Measurements from ENCODE around the gene TOPAZ1. TPM values are rescaled to one million over a fixed set of nuclear protein-coding genes. Genes with fewer than 3 reads are reported as not detected.

The TOPAZ1 gene
- total and polyA plus RNA-seq, 2 of the 13 experiments (the other 11 are each of a cell fraction or from before 2014, with no cell fraction given), result not detected

- TF ChIP-seq SP4 (CRISPR knock-in tag; IDR thresholded peaks at IDR 0.05), result no peak
- TF ChIP-seq HMG20B (CRISPR knock-in tag; conservative IDR thresholded peaks at IDR 0.05), result no peak
- TF ChIP-seq ZNF720 (CRISPR knock-in tag; IDR thresholded peaks at IDR 0.05), result no peak
- TF ChIP-seq JARID2 (CRISPR knock-in tag; IDR thresholded peaks at IDR 0.05; ENCODE audit: insufficient replicate concordance), result no peak
- TF ChIP-seq SMC3 (IDR thresholded peaks at IDR 0.05; ENCODE audit: low read length), result no peak
- no peak for TF ChIP-seq TOE1 (CRISPR knock-in tag; IDR thresholded peaks at IDR 0.05)
These were observed 6.5 kb downstream of the TOPAZ1 start (continued) for GRCh38 chr3:44248152-44248551.

DNA sequence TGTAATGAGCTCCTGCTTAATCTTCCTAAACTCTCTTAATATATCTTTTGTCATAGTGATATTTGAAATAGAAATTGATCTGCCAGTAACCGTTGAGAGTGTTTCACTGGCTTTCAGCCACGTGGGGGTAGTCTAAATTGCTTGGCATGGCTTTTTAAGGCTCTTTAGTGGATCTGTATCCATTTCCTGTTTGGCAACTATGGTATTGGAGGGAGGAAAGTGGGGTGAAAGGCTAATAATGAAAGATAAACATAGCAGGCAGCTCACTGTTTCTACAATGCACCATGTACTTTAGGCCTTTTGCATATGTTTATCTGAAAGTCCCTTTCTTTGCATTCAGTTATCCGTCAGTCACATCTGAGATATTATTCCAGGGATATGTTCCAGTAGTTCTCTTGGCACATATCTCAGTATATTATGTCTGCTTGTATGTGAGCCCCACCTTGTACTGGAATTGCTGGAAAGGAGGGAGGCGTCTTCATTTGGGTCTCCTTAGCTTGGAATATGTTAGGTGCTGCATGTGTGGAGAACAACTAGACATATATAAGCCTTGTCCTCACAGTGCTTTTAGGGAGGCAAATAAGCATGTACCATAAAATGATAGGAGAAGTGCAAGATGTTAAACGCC is 10.8 kb downstream of the TOPAZ1 start:
- intact Hi-C loops (cut with micrococcal nuclease; ENCODE audit: unreplicated experiment) (no loop called here), in situ Hi-C loops (cut with HindIII; ENCODE audit: extremely low pct_ligation_motif_present, low pct_unique_long_range_greater_than_20kb) (no loop called here)
- CTCF ChIA-PET (ENCODE audit: low intra/inter-chr PET ratio, low total read pairs), result no interaction called here
- H3K79me2 ChIP-seq (ENCODE audit: insufficient read depth, low read length), result no peaks in the 10 kb centered on the region
- DNase-seq (ENCODE audit: low spot score), result no peak
- BruUV-seq (replicated peaks), result no TSS peak
- H3K36me3 ChIP-seq (replicated peaks in 1 of 2; ENCODE audit: control insufficient read depth in 1 of 2, insufficient read depth in 2 of 2, low read length in 2 of 2), result no peaks in the 10 kb centered on the region
- no peaks in the 10 kb centered on the region for H3K27me3 ChIP-seq (ENCODE audit: control insufficient read depth in 1 of 2, insufficient read depth in 2 of 2, low read length in 2 of 2)
- FAIRE-seq, result no peak
- 20% methylated on average over 5 of the region's 5 CpGs for WGBS (ENCODE audit: low lambda C conversion rate)
- no peaks in the 10 kb centered on the region for H3K4me1 ChIP-seq (ENCODE audit: insufficient read depth, low read length)
- no peak overlapping the region for H3K27ac ChIP-seq (ENCODE audit: extremely low read length, insufficient read depth, low read length)
- H3K4me3 ChIP-seq (replicated peaks in 1 of 3; ENCODE audit: insufficient read depth in 1 of 3, low read depth in 2 of 3, low read length in 3 of 3), result no peak overlapping the region
- no peaks in the 10 kb centered on the region for H4K20me1 ChIP-seq (ENCODE audit: insufficient read depth, low read length)
- H3K9me3 ChIP-seq (ENCODE audit: low read length), result peaks cover 24% of the 10 kb centered on the region
- H2AFZ ChIP-seq (ENCODE audit: low read length), result no peak overlapping the region
- POLR2A ChIA-PET, result no interaction called here
- H3K9ac ChIP-seq (ENCODE audit: insufficient read depth, low read depth, low read length), result no peak overlapping the region
- no peak for ATAC-seq
- H3K4me2 ChIP-seq (ENCODE audit: low read depth, low read length), result no peak overlapping the region
- TF ChIP-seq GABPA (IDR thresholded peaks at IDR 0.05; ENCODE audit: low read depth, low read length) (no peak), GABPA (CRISPR knock-in tag; IDR thresholded peaks at IDR 0.05; ENCODE audit: low read depth) (0 out of 2 replicates have a peak, but pooled peaks have one; percentile 20), ZNF556 (CRISPR knock-in tag; IDR thresholded peaks at IDR 0.05; ENCODE audit: borderline replicate concordance) (no peak)

Data from HepG2 (cell line).